HepG2 (cell line): ENCODE data around the gene HEPHL1. TPM values are rescaled to one million over a fixed set of nuclear protein-coding genes. Genes with fewer than 3 reads are reported as not detected.
A peak's percentile ranks its signal among the peaks of the same experiment; 100 is the strongest.

Experiments
- ADNP ChIP-seq: sonication (generic); formaldehyde crosslinking; IDR thresholded peaks from 2 replicates; pipeline ENCODE4 v1.4.0; 2020; ENCODE audit warnings: missing genetic modification reagents
- AGO2 ChIP-seq: fragments of 200-400 bp; formaldehyde crosslinking; optimal IDR thresholded peaks from 2 replicates; pipeline ENCODE3; 2017; ENCODE audit warnings: mild to moderate bottlenecking, low read depth, low read length, moderate library complexity
- ELF1 ChIP-seq: sonication (generic); formaldehyde crosslinking; IDR thresholded peaks from 2 replicates; pipeline ENCODE4 v1.4.0; 2020; ENCODE audit warnings: missing genetic modification reagents
- ETS1 ChIP-seq: sonication (generic); formaldehyde crosslinking; IDR thresholded peaks from 2 replicates; pipeline ENCODE4 v1.4.0; 2020; ENCODE audit warnings: missing genetic modification reagents
- EZH2 ChIP-seq: conservative IDR thresholded peaks from 2 replicates; pipeline ENCODE4 v1.6.1; 2012; ENCODE audit warnings: mild to moderate bottlenecking, low read depth, low read length, moderate library complexity
- FOSL1 ChIP-seq: sonication (generic); formaldehyde crosslinking; IDR thresholded peaks from 2 replicates; pipeline ENCODE4 v1.9.0; 2021; ENCODE audit warnings: missing genetic modification reagents, borderline replicate concordance
- FOSL2 ChIP-seq: sonication (generic); formaldehyde crosslinking; IDR thresholded peaks from 2 replicates; pipeline ENCODE4 v1.4.0; 2020; ENCODE audit warnings: missing genetic modification reagents
- GPN1 ChIP-seq: sonication (generic); formaldehyde crosslinking; IDR thresholded peaks from 2 replicates; pipeline ENCODE4 v1.5.1; 2020; ENCODE audit warnings: missing genetic modification reagents, borderline replicate concordance
- HBP1 ChIP-seq: IDR thresholded peaks from 2 replicates; pipeline ENCODE4 v1.6.1; 2016; ENCODE audit warnings: low read depth, control low read depth
- HOXA5 ChIP-seq: sonication (generic); formaldehyde crosslinking; IDR thresholded peaks from 2 replicates; pipeline ENCODE4 v1.4.0; 2020; ENCODE audit warnings: missing genetic modification reagents
- MAF1 ChIP-seq: sonication (generic); formaldehyde crosslinking; IDR thresholded peaks from 2 replicates; pipeline ENCODE4 v1.5.0; 2020; ENCODE audit warnings: missing genetic modification reagents, borderline replicate concordance
- MAFK ChIP-seq, 2 experiments: IDR thresholded peaks in 1 of 2; conservative IDR thresholded peaks in 1 of 2; 2 replicates each; pipeline ENCODE4 v1.6.1; 2011; ENCODE audit warnings: improper control_type of control experiment in 2 of 2, low read length in 2 of 2
- MED1 ChIP-seq: sonication (generic); formaldehyde crosslinking; IDR thresholded peaks from 2 replicates; pipeline ENCODE4 v1.4.0; 2020; ENCODE audit warnings: missing genetic modification reagents
- NFE2L1 ChIP-seq: sonication (generic); formaldehyde crosslinking; IDR thresholded peaks from 2 replicates; pipeline ENCODE4 v1.4.0; 2020; ENCODE audit warnings: missing genetic modification reagents, mild to moderate bottlenecking, borderline replicate concordance
- NKX3-1 ChIP-seq: sonication (generic); formaldehyde crosslinking; IDR thresholded peaks from 2 replicates; pipeline ENCODE4 v1.5.0; 2020; ENCODE audit warnings: missing genetic modification reagents
- PITX1 ChIP-seq: sonication (generic); formaldehyde crosslinking; IDR thresholded peaks from 2 replicates; pipeline ENCODE4 v1.5.1; 2020; ENCODE audit warnings: mild to moderate bottlenecking, missing genetic modification reagents
- POGZ ChIP-seq: sonication (generic); formaldehyde crosslinking; IDR thresholded peaks from 2 replicates; pipeline ENCODE4 v1.4.0; 2020; ENCODE audit warnings: mild to moderate bottlenecking, missing genetic modification reagents
- REXO4 ChIP-seq: sonication (generic); formaldehyde crosslinking; IDR thresholded peaks from 2 replicates; pipeline ENCODE4 v1.8.0; 2022; ENCODE audit warnings: missing genetic modification reagents, mild to moderate bottlenecking, borderline replicate concordance
- SP2 ChIP-seq: sonication (generic); formaldehyde crosslinking; IDR thresholded peaks from 2 replicates; pipeline ENCODE4 v1.5.1; 2020; ENCODE audit warnings: mild to moderate bottlenecking, missing genetic modification reagents
- SP5 ChIP-seq: IDR thresholded peaks from 2 replicates; pipeline ENCODE4 v1.6.1; 2016; ENCODE audit warnings: low read depth, borderline replicate concordance
- SUZ12 ChIP-seq: fragments of 150-350 bp; IDR thresholded peaks from 2 replicates; pipeline ENCODE4 v1.6.1; 2014; ENCODE audit warnings: low read depth, low read length
- ZBTB25 ChIP-seq: IDR thresholded peaks from 2 replicates; pipeline ENCODE4 v1.6.1; 2018; ENCODE audit warnings: missing genetic modification reagents
- ZBTB42 ChIP-seq: sonication (generic); formaldehyde crosslinking; IDR thresholded peaks from 2 replicates; pipeline ENCODE4 v1.5.0; 2020; ENCODE audit warnings: mild to moderate bottlenecking, missing genetic modification reagents
- ZNF12 ChIP-seq: sonication (generic); formaldehyde crosslinking; IDR thresholded peaks from 2 replicates; pipeline ENCODE4 v1.5.0; 2020; ENCODE audit warnings: missing genetic modification reagents
- ZNF17 ChIP-seq: sonication (generic); formaldehyde crosslinking; IDR thresholded peaks from 2 replicates; pipeline ENCODE4 v1.5.0; 2020; ENCODE audit warnings: mild to moderate bottlenecking, missing genetic modification reagents
- ZNF317 ChIP-seq: sonication (generic); formaldehyde crosslinking; IDR thresholded peaks from 2 replicates; pipeline ENCODE4 v1.5.0; 2020; ENCODE audit warnings: mild to moderate bottlenecking, missing genetic modification reagents
- ZNF44 ChIP-seq: sonication (generic); formaldehyde crosslinking; IDR thresholded peaks from 2 replicates; pipeline ENCODE4 v1.5.1; 2020; ENCODE audit warnings: mild to moderate bottlenecking, missing genetic modification reagents
- ZNF564 ChIP-seq: sonication (generic); formaldehyde crosslinking; IDR thresholded peaks from 2 replicates; pipeline ENCODE4 v1.8.1; 2023; ENCODE audit warnings: mild to moderate bottlenecking, missing genetic modification reagents
- ZNF670 ChIP-seq: sonication (generic); formaldehyde crosslinking; IDR thresholded peaks from 2 replicates; pipeline ENCODE4 v1.8.0; 2022; ENCODE audit warnings: mild to moderate bottlenecking, missing genetic modification reagents, borderline replicate concordance
- ZNF678 ChIP-seq: sonication (generic); formaldehyde crosslinking; IDR thresholded peaks from 2 replicates; pipeline ENCODE4 v1.4.0; 2020; ENCODE audit warnings: mild to moderate bottlenecking, missing genetic modification reagents
- polyA plus RNA-seq, 8 experiments: library from polyadenylated mRNA; depleted of rRNA in 3 of 8; stranded (reverse) in 7 of 8; unstranded in 1 of 8; fragments of >200 nt; fragmentation: Illumina TruSeq in 4 of 8; extraction: Trizol in 4 of 8; gene quantifications; 2 replicates each; pipeline versions ENCODE4 v1.2.1 to v1.2.3, GENCODE V29; 2011 to 2016; ENCODE audit warnings: low read depth in 4 of 8, missing spikeins in 1 of 8, mixed read lengths in 1 of 8; ENCODE audit not compliant: insufficient read depth in 1 of 8
- total RNA-seq, 5 experiments: library from RNA; depleted of rRNA; stranded (reverse); fragments of >200 nt; fragmentation: Illumina TruSeq; extraction: Trizol; gene quantifications; 2 replicates each; pipeline ENCODE4 v1.2.3, GENCODE V29; 2016; ENCODE audit warnings: low read depth in 1 of 5

The HEPHL1 gene
- total and polyA plus RNA-seq, 2 of the 13 experiments (the other 11 are each of a cell fraction or from before 2014, with no cell fraction given) = 0.04 to 0.05 TPM

GRCh38 chr11:94128746-94129511 is 107.8 kb downstream of the HEPHL1 start, which contains the start of gene PANX1 (continued):
- peak; percentile 37; the same call in 1 of the 2 replicates for TF ChIP-seq SP5 (CRISPR knock-in tag)
- TF ChIP-seq MED1 (CRISPR knock-in tag) = peak; percentile 58
- TF ChIP-seq EZH2 = no peak
- TF ChIP-seq ZBTB25 = peak; percentile 12; the same call in 1 of the 2 replicates
- TF ChIP-seq NKX3-1 (CRISPR knock-in tag) = peak; percentile 67; the same call in 1 of the 2 replicates
- TF ChIP-seq AGO2 = peak; percentile 81
- no peak for TF ChIP-seq SP2 (CRISPR knock-in tag)
- TF ChIP-seq ADNP = no peak
- peak; percentile 52 for TF ChIP-seq ZNF670 (CRISPR knock-in tag)
- TF ChIP-seq SUZ12 = no peak
- TF ChIP-seq ZNF17 (CRISPR knock-in tag) = no peak
- peak; percentile 62 for TF ChIP-seq ZNF564 (CRISPR knock-in tag)
- TF ChIP-seq ZNF44 (CRISPR knock-in tag) = 0 out of 2 replicates have a peak, but pooled peaks have one; percentile 52
- TF ChIP-seq MAF1 (CRISPR knock-in tag) = peak; percentile 29; the same call in 1 of the 2 replicates
- TF ChIP-seq ZBTB42 (CRISPR knock-in tag) = no peak
- TF ChIP-seq FOSL1 (CRISPR knock-in tag) = no peak; the same call in 1 of the 2 replicates
- TF ChIP-seq REXO4 (CRISPR knock-in tag) = no peak
- no peak for TF ChIP-seq PITX1 (CRISPR knock-in tag)
- TF ChIP-seq ELF1 (CRISPR knock-in tag) = peak; percentile 90
- TF ChIP-seq MAFK (conservative IDR thresholded peaks at IDR 0.05 in 1 of 2, IDR thresholded peaks at IDR 0.05 in 1 of 2; ENCODE audit: low read length in 2 of 2) = no peak
- no peak for TF ChIP-seq GPN1 (CRISPR knock-in tag)
- no peak; the same call in 1 of the 2 replicates for TF ChIP-seq HOXA5 (CRISPR knock-in tag)
- no peak for TF ChIP-seq ZNF12 (CRISPR knock-in tag)
- TF ChIP-seq POGZ (CRISPR knock-in tag) = peak; percentile 57
- peak; percentile 21; the same call in 1 of the 2 replicates for TF ChIP-seq FOSL2 (CRISPR knock-in tag)
- no peak for TF ChIP-seq HBP1 (CRISPR knock-in tag)
- TF ChIP-seq ZNF678 (CRISPR knock-in tag) = no peak
- no peak for TF ChIP-seq NFE2L1 (CRISPR knock-in tag)
- TF ChIP-seq ETS1 (CRISPR knock-in tag) = no peak
- peak; percentile 43 for TF ChIP-seq ZNF317 (CRISPR knock-in tag)
